Measurements from ENCODE around the gene CX3CL1.

Gene CX3CL1

DNA sequence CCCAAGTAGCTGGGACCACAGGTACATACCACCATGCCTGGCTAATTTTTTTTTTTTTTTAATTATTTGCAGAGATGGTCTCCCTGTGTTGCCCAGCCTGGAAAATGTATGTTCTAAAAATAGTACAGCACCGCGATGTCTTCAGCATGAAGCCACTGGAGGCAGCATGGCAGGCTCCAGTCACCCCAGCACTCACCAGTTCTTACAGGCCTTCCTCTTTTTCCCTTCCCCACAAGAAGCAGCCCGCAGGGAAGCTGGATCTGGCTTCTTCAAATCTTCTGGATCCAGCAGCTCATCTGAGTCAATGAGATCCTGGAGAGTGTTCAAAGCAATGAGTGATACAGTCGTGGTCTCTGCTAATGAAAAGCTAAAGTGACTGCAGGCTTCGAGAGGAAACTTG lies 58.7 kb downstream of the CX3CL1 start:
- DNase-seq (ENCODE audit: low spot score): no peak
- in situ Hi-C loops (cut with MboI; ENCODE audit: low pct_unique_long_range_greater_than_20kb, low sequenced_read_pairs, unreplicated experiment): no loop called here
- TF ChIP-seq, protein P1, sequence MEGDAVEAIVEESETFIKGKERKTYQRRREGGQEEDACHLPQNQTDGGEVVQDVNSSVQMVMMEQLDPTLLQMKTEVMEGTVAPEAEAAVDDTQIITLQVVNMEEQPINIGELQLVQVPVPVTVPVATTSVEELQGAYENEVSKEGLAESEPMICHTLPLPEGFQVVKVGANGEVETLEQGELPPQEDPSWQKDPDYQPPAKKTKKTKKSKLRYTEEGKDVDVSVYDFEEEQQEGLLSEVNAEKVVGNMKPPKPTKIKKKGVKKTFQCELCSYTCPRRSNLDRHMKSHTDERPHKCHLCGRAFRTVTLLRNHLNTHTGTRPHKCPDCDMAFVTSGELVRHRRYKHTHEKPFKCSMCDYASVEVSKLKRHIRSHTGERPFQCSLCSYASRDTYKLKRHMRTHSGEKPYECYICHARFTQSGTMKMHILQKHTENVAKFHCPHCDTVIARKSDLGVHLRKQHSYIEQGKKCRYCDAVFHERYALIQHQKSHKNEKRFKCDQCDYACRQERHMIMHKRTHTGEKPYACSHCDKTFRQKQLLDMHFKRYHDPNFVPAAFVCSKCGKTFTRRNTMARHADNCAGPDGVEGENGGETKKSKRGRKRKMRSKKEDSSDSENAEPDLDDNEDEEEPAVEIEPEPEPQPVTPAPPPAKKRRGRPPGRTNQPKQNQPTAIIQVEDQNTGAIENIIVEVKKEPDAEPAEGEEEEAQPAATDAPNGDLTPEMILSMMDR (IDR thresholded peaks at IDR 0.05; ENCODE audit: extremely low read depth, insufficient read depth, missing control alignments): no peak

DNA sequence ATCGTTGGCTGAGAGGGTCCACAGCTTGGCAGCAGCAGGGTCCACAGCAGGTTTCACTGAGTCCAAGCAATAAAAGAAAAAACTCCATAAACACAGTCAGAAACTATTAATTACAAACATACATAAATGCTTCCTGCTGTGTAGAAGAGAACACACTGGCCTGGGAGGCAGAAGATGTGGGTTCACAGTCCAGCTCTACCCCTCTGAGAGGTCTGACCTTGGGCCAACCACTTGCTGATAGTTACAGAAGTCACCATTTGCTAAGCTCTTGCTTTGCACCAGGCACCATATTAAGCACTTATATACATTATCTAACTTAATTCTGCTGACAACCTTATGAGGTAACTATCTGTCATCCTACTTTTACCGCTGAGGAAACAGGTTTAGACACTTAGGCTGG lies 60.2 kb downstream of the CX3CL1 start:
- in situ Hi-C loops (cut with MboI; ENCODE audit: low pct_unique_long_range_greater_than_20kb, low sequenced_read_pairs, unreplicated experiment): no loop called here
- DNase-seq (ENCODE audit: low spot score): no peak
- TF ChIP-seq, protein P1 (IDR thresholded peaks at IDR 0.05; ENCODE audit: extremely low read depth, insufficient read depth, missing control alignments): no peak

DNA sequence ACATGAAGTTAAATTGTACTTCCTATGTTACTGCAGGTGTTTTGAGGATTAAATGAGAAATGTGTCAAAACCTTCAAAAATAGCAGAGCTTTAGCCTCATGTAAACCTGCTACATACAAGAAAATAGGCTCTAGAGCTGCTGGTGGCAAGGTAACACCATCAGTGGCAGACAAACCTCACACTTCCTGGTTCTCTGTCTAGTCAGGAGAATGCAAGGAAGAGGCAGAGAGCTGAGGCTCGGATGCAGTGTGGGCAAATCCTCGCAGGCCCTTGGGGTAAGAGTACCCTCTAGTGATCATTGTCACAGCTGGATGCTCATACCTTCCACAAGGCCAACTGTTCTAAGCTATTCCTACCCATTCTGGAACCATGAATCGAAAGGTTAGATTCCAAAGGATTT lies 60.7 kb downstream of the CX3CL1 start:
- no peak for DNase-seq (ENCODE audit: low spot score)
- in situ Hi-C loops (cut with MboI; ENCODE audit: low pct_unique_long_range_greater_than_20kb, low sequenced_read_pairs, unreplicated experiment): no loop called here
- TF ChIP-seq, protein P1 (IDR thresholded peaks at IDR 0.05; ENCODE audit: extremely low read depth, insufficient read depth, missing control alignments): no peak

DNA sequence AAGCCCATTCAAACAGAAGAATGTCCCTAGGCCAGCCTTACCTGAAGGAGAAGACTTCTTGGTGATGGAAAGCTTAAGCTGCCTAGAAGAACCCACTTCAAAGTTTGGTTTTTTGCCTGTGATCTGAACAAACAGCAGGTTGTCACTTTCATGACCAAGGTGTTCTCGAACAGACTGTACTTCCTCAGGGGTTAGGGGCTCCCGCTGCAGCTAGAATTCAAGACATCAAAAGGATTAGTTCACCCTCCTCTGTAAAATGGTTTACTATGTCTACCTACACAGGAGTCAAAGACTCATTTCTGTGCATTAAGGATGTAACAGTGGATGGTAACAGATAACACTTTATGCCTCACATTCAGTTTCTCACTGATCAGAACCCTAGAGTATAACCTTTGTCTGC lies 61.7 kb downstream of the CX3CL1 start:
- in situ Hi-C loops (cut with MboI; ENCODE audit: low pct_unique_long_range_greater_than_20kb, low sequenced_read_pairs, unreplicated experiment): no loop called here
- TF ChIP-seq, protein P1 (IDR thresholded peaks at IDR 0.05; ENCODE audit: extremely low read depth, insufficient read depth, missing control alignments): no peak
- no peak for DNase-seq (ENCODE audit: low spot score)
